NT2/D1 (cell line): ENCODE measurements around the gene BTRC.

Experiments
- YY1 ChIP-seq: IDR thresholded peaks from 2 replicates; pipeline ENCODE4 v1.6.1; 2011; ENCODE audit not compliant: insufficient read length, insufficient read depth
- ZNF274 ChIP-seq: IDR thresholded peaks from 2 replicates; pipeline ENCODE4 v1.6.1; 2011; ENCODE audit warnings: mild to moderate bottlenecking, low read depth, low read length

- TF ChIP-seq YY1 (no peak), ZNF274 (no peak)
These were observed 132.0 kb downstream of the BTRC start for GRCh38 chr10:101485681-101486554.
